HG03571 (cell line): ENCODE results near the gene TLE3.

ENCODE experiments used
- ATAC-seq: cut with Tn5 transposase; IDR thresholded peaks from one replicate; pipeline ENCODE4 v1.9.1; 2021; ENCODE audit not compliant: unreplicated experiment

TLE3 gene

DNA sequence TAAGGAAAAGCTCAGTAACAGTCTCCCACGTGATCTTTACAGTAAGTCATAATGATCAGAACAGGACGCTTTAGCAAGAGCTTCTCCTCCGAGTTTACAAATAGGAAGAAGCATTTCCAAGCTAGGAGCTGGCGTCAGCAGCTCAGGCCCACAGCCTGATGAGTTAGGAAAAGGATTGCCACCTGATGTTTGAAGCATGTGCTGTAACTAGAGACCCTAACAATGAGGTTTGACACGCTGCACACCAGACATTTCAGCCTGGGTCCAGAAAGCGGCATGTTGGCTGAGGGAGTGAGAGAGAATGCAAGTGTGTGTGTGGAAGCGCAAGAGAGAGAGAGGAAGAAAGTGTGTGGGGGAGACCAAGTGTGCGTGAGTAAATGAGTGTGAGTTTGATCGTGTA, 47.3 kb downstream of the TLE3 start:
- no peak for ATAC-seq

DNA sequence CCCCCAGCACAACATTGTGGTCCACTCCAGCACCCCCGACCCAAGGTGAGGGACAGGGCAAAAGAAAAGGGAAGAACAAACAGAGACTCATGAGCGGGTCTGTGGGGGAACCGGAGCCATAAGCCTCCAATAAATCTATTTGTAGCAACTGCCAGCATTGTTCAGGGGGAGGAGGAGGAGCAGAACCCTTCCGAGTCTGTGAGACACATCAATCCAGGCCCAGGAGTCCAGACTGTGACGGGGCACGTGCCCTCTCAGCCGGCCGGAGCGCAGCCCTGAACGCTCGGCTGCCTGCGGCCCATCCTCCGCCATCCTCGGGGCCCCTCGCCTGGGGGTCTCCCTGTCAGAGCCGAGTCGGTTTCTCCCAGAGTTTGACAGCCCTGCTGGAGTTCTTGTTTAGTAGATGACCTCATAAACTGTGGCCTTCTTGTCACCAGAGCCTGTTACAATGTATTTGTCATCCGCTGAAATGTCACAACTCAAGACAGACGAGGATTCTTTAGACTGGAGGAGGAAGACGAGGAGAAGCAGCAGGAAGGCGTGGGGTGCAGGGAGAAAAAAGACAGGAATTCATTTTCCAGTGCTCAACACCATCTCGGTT, 47.9 kb downstream of the TLE3 start:
- ATAC-seq: no peak

DNA sequence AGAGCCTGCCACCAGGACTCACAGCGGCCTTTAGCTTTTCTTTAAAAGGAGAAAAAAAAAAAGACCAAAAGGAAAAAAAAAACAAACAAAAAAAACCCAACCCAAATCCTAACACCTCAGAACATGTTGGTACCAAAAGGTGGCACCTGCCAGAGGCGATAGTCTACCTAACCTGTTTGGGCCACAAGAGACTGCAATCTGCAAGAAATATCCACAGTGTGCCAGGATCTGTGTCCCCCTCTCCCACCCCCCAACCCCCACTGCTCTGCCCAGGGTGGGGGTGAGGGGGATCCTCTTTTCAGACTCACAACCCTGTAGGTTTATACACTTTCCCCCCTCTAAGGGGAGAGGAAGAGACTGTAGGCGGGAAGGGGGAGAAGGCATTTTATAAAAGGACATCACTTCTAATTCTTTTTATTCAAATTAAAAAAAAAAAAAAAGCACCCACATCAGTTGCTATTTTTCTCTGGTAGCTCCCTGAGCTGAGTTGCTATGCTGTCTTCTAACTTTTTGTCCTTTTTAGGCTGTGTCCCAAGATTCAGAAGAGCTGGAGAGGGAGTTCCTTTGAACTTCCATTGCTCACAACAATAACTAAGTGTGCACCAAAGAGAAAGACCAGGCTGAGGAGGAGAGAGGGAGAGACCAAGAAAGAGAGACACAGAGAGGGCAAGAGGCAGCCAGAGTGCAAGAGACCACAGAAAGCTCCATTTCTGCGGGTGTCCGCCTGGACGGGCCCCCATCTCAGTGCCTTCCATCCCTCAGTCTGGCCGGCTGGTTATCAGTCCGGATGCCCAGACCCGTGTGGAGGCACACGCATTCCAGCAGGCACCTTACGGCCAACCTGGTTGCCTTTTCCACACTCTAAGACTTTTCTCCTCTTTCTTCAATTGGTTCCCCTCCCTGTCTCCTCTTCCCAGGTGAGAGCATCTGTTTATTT, 48.9 kb downstream of the TLE3 start:
- no peak for ATAC-seq

DNA sequence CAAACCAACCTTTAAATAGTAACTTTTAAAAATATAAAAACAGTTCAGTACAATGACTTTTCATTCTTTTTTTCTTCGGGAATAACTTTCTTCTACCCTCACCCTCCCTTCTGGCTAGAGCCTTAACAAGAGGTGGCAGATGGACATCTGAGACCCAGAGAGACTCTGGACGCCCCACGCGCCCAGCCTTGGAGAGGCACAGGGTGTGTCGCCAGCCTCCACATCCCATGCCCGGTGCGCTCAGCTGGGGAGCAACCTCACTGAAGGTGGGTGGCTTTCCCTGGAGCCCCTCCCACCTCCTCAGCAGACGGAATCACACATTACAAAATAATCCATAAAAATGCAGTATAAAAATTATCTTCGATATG, 49.5 kb downstream of the TLE3 start:
- ATAC-seq: no peak

DNA sequence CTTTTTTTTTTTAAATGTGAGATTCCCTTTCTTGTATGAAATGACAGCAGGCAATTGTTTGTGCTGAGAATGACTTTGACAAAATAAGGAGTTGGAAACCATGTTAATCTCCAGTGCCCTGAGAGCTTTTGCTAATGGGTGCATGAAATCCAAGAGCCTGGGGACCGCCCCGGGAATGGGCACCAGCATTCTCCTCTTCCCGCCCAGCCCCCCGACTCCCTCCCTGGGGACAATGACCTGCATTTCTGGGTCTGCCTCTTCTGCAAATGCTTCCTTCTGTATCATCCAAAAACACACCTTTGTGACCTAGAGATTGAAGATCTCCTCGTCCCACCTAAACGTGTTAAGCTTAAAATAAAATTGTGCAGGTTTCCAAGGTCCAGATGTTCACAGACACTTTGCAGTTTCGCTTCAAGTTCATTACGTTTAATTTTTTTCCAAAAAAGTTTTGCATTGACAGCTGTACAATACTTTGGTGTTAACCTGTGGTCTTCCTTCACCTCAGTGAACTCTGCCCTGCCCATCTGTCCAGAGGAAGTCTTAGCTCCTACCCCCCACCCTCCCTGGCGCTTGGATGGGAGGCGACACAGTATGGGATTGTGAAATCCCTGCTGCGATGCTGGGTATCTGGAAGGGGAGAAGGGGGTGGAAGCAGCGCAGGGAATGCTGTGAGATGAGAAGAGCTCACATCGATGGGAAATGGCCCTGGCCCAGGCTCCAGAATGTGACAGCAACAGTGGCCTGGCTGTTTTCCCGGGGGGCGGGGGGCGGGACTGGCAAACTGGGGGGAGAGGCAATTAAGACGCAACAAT, 50.1 kb downstream of the TLE3 start:
- no peak for ATAC-seq

DNA sequence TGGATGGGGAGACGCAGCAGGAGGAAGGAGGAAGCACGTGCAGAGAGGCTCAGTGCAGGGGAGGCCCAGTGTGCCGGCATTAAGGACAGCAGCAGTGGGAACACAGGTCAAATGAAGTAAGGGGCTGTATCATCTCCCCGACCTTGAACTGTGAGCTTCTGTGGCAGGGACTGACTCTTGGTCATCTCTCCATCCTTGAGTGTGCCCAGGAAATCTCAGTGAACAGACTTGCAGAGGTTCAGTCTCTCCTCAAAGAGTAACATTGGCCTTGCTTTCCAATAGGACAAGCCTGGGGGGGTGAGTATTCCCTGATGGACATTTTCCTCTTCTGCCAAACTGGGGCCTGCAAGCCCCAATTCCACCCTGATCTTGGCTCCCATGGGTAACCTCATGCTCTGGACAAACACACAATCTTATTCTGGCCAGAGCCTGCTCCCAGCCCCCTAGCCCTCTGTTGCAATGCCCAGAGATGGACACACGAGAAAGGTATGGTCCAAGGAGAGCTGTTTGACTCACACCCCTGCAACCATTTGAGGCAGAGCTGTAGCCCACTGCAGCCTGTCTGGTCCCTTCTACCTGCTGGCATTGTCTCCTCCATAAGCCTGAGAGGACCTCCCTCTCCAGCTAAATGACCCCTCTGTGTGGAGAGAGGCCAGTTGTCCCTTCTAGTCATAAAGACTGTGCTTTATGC, 50.9 kb downstream of the TLE3 start:
- ATAC-seq: no peak

DNA sequence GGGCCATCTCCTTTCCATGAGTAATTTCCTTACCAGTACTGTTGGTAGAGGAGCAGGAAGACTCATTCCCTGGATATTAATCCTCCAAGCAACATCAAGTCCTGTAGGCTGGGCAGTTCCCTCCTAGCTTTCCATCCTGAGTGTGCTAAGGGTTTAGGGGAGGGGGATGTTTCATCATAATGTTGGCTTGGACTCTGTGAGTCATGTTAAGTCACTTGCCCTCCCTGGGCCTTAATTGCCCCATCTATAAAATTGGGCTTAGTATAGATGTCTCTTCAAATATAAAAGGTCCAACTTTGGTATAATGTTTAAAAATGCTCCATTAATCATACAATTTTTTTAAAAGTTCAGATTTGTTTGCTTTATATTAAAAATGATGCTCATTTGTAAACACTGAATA, 52.7 kb downstream of the TLE3 start:
- no peak for ATAC-seq

DNA sequence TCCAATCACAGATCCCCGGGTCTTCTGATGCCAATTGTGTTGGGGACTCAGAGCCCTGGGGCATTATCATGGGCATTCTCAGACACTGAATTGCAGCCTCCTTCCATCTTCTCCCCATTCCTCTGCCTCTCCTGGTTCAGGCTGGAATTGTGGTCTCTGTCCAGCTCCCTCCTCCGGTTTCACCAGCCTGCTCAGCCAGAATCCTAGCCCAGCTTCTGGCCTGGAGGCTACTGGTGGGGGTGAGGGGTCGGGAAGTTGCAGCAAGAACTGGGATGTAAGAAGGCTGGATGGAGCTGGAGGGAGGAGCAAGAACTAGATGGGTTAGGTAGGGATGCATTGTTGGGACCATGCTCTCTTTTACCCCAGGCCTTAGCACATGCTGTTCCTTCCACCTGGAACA, 53.5 kb downstream of the TLE3 start:
- no peak for ATAC-seq

DNA sequence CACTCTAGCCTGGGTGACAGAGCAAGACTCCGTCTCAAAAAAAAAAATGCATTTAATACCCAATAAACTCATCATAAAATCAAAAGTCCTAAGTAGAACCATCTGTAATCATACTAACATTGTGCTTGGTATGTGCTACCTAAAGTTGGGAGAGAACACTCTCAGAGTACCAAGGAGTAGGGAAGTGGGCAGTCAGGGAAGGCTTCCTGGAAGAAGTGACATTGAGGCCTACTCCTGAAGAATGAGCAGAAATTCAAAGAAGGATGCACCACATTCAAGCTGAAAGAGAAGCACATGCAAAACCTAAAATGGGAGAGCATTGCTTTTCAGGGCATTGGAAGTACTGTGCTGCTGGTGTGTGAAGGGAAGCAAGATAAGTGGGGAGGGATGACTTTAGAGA, 54.1 kb downstream of the TLE3 start:
- no peak for ATAC-seq

DNA sequence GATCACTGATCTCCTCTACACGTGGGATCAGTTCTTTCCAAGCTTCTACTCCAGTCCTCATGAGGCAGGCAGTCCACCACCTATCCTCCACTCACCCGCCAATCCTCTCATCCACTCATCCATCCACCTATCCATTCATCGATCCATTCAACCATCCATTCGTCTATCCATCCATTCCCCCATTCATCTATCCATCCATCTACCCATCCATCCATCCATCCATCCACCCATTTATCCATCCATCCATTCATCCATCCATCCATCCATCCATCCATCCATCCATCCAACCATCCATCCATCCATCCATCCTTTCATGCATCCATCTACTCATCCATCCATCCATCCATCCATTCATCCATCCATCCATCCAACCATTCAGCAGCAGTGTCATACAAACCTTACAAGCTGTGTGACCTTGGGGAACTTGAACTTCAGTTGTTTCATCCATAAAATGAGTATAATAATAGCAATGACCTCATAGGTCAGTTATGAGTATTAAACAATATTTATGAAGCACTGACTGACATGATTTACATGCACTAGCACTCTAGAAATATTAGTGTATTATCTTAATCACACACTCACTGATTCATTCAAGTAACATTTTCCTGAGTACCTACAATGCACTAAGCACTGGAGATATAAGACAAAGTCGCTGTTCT, 55.0 kb downstream of the TLE3 start:
- ATAC-seq: no peak

DNA sequence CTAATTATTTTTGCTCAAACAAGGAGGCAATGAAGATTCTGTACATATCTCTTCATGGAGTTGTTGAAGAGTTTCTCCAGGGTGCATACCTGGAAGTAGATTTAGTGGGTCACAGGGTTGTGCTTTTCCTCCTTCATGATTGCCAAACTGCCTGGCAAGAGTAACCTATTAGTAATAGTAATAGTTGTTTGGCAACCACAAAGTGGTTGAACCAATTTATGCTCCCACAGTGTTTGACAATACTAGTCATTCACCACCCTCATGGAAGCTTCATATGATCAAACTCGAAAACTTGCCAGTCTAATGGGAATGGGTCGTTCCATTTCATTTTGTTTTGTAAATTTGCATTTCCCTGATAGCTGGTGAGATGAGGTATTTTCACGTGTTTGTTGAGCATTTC, 57.8 kb downstream of the TLE3 start:
- no peak for ATAC-seq

DNA sequence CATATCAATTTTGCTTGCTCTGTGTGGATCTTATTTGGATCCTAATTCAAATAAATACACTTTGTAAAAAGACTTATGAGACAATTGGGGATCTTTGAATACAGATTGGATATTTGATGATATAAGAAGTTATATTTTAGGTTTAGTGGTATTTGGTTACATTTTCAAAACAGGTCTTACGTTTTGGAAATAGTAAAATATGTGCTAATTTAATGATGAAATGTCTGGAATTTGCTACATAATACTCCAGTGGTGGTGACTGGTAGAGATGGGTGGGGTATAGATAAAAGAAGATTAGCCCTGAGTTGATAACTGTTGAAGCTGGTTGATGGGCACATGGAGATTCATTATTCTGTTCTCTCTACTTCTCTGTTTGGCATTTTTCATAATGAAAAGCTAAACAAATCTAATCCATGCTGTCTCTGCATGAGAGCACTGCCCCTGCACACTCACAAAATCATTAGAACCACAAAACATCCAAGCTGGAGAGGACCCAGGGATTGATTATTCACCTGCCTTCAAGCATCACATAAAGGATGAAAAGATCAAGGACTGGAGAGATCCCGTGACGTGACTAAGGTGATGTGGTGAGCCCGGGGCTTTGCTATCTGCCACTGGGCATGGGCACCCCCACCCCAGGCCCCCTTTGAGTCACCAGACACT, 58.9 kb downstream of the TLE3 start:
- no peak for ATAC-seq

DNA sequence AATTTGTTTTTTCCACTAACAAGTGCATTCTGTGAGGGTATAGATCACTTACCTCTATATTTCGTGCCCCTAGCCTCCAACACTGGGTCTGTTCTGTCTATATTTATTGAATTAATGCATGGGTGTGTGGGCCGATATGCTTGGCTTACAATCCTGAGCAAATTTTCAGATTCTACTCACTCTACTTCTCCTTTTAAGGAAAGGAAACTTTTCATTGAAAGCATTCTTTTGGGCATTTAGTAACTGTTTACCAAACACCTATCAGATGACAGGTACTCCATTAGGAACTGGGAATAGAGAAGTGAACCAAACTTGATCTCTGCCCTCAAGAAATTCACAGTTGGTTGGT, 60.5 kb downstream of the TLE3 start:
- ATAC-seq: no peak

DNA sequence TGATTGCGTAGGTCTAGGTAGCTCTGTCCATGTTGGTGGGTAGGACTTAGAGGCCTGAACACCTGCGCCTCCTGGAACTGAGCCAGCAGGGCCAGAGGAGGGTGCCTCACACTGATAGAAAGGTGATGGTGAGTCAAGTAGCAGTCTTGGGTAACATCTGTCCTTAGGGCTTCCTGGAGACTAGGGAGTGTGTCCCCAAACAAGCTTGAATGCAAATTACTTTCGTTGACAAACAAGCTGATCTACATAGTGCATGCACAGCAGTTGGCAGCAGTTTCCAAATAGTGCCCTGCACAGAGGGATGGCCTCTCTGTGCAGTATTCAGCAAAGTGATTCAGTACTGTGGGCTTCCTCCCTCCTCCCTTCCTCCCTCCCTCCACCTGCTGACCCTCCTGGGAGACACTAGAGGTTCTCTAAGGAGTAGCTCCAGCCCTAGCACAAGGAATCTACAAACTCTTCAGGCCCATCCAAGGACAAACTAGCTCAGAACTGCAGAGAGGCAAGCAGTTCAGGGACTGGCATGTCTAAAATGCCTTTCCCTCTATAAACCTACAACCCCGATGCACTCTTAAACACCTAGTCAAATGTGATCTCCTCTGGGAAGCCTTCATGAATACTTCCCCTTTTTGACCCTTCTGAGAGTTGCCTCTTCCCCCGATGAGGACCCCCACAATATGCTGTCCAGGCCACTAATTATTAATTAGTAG, 61.0 kb downstream of the TLE3 start:
- ATAC-seq: peak; percentile 75

DNA sequence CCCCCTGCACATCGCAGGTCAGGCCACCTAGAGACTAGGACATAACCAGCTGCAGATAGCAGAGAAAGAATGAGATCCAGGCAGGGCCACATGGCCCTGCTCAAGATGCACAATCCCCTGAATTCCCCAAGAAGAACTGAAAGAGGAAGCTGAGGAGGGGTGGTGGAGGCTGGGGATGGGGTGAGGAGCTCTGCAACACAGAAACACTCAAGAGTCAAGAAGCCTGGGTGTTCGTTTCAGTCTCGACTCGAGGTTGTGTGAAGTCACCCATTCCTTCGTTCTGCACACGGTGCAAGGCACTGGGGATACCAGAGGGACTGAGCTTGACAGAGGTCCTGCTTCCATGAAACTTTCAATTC, 62.0 kb downstream of the TLE3 start:
- peak; percentile 38 for ATAC-seq

DNA sequence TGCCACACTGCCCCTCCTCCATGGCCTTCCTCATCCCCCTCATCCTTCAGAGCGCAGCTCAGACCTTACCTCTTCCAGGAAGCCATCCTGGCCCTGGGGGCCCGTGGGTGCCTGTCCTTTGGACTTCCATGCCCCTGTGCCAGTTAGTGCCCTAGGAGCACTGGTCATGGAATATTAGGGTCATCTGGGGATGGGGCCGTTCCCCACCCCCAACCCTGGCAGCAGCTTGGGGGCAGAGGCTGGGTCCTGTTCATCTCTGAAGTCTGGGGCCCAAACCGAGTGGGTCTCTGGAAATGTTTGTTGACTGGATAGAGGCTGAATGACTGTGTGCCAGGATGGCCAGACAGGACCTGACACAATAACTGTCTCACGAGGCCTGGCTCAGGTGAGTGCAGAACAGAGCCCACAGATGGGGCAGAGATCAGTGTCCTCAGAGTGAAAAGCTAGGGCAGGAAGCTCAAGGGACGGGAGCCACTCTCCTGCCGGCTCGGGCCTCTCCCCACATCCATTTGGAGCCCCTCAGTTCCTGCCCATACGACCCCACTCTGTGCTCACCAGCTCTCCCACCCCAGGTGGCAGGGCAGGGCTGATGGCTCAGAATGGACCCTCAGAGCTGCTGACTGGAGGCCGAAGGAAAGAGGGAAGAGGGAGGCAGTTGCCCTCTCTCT, 62.5 kb downstream of the TLE3 start:
- ATAC-seq: no peak

DNA sequence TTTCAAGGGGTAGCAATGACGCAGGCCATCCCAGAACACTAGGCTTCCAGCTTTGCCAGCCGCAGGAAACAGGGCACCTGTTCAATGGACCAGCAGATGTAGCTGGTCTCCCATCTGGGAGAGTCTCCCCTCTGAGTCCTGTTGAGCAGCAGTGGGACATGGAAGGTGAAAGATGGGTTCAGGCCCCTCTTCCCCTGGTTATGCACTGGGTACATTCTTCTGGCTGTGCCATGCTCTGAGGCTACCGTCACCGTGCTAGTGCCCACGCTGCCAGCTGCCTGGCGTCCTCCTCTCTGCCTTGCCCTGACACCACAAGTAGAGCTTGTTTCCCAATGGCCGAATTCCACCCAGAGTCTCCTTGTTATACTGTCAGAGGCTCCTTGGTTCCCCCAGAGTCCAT, 63.1 kb downstream of the TLE3 start:
- ATAC-seq: no peak

DNA sequence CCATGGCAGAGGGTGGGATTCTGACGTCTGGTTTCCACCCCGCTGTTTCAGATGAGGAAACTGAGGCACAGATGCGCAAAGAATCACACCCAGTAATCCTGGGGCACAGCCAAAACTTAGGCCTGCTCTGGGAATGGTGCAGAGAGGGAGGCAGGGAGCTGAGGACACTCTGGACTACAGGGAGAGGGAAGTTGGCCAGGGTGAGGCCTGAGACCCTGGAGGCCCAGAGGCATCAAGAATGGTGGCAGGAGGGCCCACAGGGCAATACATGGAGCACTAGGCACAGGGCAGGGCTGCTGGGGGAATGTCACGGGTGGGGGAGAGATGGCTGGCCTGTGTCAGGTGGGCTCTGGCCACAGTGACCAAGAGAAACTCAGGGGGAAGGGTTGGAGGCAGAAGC, 63.6 kb downstream of the TLE3 start:
- no peak for ATAC-seq

DNA sequence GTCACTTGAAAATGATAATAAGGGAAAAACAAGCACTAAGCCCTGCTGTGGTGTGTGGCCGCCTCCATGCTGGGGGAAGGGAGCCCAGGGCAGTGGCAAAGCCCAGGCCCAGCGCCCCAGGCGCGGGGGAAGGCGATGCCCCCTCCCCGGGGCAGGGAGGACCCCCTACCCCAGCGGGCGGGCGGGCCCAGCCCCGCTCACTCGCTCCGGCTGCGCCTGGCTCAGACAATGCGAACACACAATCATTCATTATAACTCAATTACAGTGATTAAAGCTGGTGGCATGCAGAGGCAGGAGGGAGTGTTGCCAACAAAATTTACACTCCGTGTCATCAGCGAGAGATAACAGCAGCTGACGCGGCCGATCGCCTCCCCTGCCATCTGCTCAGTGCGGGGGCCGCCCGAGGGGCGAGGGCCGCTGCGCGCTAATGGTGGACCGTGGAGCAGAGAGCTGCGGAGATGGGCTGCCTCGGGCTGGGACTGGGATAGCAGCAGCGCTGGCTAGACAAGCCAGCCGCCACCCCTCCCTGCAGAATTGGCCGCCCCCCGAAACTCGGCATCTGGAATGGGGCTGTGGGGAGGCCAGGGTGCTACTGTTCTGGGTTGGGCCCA, 64.1 kb downstream of the TLE3 start:
- no peak for ATAC-seq
